NB4 (cell line): ENCODE results near the gene GADD45A.
"Not testable (repeated sequence)": the region's sequence is repeated elsewhere in the genome, so short reads cannot be mapped to it uniquely, and the experiment has no call there.

ENCODE experiments used
- MYC ChIP-seq: IDR thresholded peaks from 2 replicates; pipeline ENCODE4 v1.6.1; 2011; ENCODE audit warnings: low read depth, low read length
- POLR2A ChIP-seq: IDR thresholded peaks from 2 replicates; pipeline ENCODE4 v1.6.1; 2011; ENCODE audit warnings: mild to moderate bottlenecking; ENCODE audit not compliant: insufficient read length; ENCODE audit errors: extremely low read depth
- TF ChIP-seq, protein P1 (sequence below): IDR thresholded peaks from one replicate; pipeline ENCODE4 v1.5.1; 2012; ENCODE audit warnings: low read depth, low read length

GRCh38 chr1:67665307-67665706 lies 19.7 kb upstream of the GADD45A start:
- TF ChIP-seq, protein P1, sequence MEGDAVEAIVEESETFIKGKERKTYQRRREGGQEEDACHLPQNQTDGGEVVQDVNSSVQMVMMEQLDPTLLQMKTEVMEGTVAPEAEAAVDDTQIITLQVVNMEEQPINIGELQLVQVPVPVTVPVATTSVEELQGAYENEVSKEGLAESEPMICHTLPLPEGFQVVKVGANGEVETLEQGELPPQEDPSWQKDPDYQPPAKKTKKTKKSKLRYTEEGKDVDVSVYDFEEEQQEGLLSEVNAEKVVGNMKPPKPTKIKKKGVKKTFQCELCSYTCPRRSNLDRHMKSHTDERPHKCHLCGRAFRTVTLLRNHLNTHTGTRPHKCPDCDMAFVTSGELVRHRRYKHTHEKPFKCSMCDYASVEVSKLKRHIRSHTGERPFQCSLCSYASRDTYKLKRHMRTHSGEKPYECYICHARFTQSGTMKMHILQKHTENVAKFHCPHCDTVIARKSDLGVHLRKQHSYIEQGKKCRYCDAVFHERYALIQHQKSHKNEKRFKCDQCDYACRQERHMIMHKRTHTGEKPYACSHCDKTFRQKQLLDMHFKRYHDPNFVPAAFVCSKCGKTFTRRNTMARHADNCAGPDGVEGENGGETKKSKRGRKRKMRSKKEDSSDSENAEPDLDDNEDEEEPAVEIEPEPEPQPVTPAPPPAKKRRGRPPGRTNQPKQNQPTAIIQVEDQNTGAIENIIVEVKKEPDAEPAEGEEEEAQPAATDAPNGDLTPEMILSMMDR, result not testable (repeated sequence)
- not testable (repeated sequence) for TF ChIP-seq MYC, POLR2A
